H9 (cell line): ENCODE data around the gene KIF16B. TPM values are rescaled to one million over a fixed set of nuclear protein-coding genes. Genes with fewer than 3 reads are reported as not detected.

Experiments used
- DNase-seq: peaks from one replicate; pipeline ENCODE4 v3.0.0-alpha.2; 2017
- H2AFZ ChIP-seq: one replicate; pipeline ENCODE4 v1.6.1; 2013; ENCODE audit warnings: mild to moderate bottlenecking, low read length, control low read depth, moderate library complexity
- H2AK5ac ChIP-seq: 2 replicates; pipeline ENCODE4 v1.6.1; 2013; ENCODE audit warnings: low read length, control low read depth, mixed read lengths; ENCODE audit not compliant: insufficient read length
- H2BK120ac ChIP-seq: one replicate; pipeline ENCODE4 v1.6.1; 2013; ENCODE audit warnings: low read depth, mild to moderate bottlenecking, low read length, control low read depth, inconsistent platforms; ENCODE audit not compliant: poor library complexity, severe bottlenecking
- H2BK12ac ChIP-seq: 2 replicates; pipeline ENCODE4 v1.6.1; 2013; ENCODE audit warnings: low read length, control low read depth, mixed read lengths, low read depth; ENCODE audit not compliant: insufficient read length
- H2BK15ac ChIP-seq: 2 replicates; pipeline ENCODE4 v1.6.1; 2013; ENCODE audit warnings: low read depth, low read length, control low read depth
- H2BK20ac ChIP-seq: one replicate; pipeline ENCODE4 v1.6.1; 2013; ENCODE audit warnings: low read depth, mild to moderate bottlenecking, low read length, control low read depth, inconsistent platforms; ENCODE audit not compliant: poor library complexity, severe bottlenecking
- H2BK5ac ChIP-seq: 2 replicates; pipeline ENCODE4 v1.6.1; 2013; ENCODE audit warnings: low read length, control low read depth, mixed read lengths; ENCODE audit not compliant: insufficient read length
- H3K14ac ChIP-seq: 2 replicates; pipeline ENCODE4 v1.6.1; 2013; ENCODE audit warnings: low read length, control low read depth; ENCODE audit not compliant: insufficient read depth
- H3K18ac ChIP-seq: 2 replicates; pipeline ENCODE4 v1.6.1; 2013; ENCODE audit warnings: low read depth, mild to moderate bottlenecking, mixed read lengths, low read length, control low read depth; ENCODE audit not compliant: insufficient read length
- H3K23ac ChIP-seq: 2 replicates; pipeline ENCODE4 v1.6.1; 2013; ENCODE audit warnings: low read length, control low read depth, mixed read lengths, low read depth; ENCODE audit not compliant: insufficient read length
- H3K23me2 ChIP-seq: 2 replicates; pipeline ENCODE4 v1.6.1; 2013; ENCODE audit warnings: low read depth, mild to moderate bottlenecking, mixed read lengths, low read length, control low read depth; ENCODE audit not compliant: insufficient read length, poor library complexity, severe bottlenecking
- H3K27ac ChIP-seq: 2 replicates; pipeline ENCODE4 v1.5.1; 2013; ENCODE audit warnings: low read length, control low read depth, mixed read lengths, low read depth; ENCODE audit not compliant: insufficient read length
- H3K27me3 ChIP-seq: 2 replicates; pipeline ENCODE4 v1.6.1; 2013; ENCODE audit warnings: low read length, control low read depth, inconsistent platforms; ENCODE audit not compliant: insufficient read depth
- H3K4ac ChIP-seq: 2 replicates; pipeline ENCODE4 v1.6.1; 2013; ENCODE audit warnings: low read depth, mild to moderate bottlenecking, control low read depth, inconsistent platforms, low read length, moderate library complexity
- H3K4me1 ChIP-seq: 2 replicates; pipeline ENCODE4 v1.6.1; 2013; ENCODE audit warnings: low read length, control low read depth, inconsistent platforms; ENCODE audit not compliant: insufficient read depth
- H3K4me2 ChIP-seq: 2 replicates; pipeline ENCODE4 v1.6.1; 2013; ENCODE audit warnings: low read length, control low read depth, mixed read lengths; ENCODE audit not compliant: insufficient read length, insufficient read depth
- H3K56ac ChIP-seq: 2 replicates; pipeline ENCODE4 v1.6.1; 2013; ENCODE audit warnings: low read depth, mild to moderate bottlenecking, mixed read lengths, low read length, control low read depth; ENCODE audit not compliant: insufficient read length
- H3K79me1 ChIP-seq: 2 replicates; pipeline ENCODE4 v1.6.1; 2013; ENCODE audit warnings: low read depth, mild to moderate bottlenecking, moderate library complexity, low read length, control low read depth, inconsistent platforms; ENCODE audit not compliant: insufficient read depth, poor library complexity, severe bottlenecking
- H3K79me2 ChIP-seq: 2 replicates; pipeline ENCODE4 v1.6.1; 2013; ENCODE audit warnings: low read length, control low read depth, inconsistent platforms; ENCODE audit not compliant: insufficient read depth
- H3K9ac ChIP-seq: 2 replicates; pipeline ENCODE4 v1.6.1; 2013; ENCODE audit warnings: low read length, control low read depth, mixed read lengths; ENCODE audit not compliant: insufficient read length; ENCODE audit errors: extremely low read depth
- H3K9me3 ChIP-seq: one replicate; pipeline ENCODE4 v1.6.1; 2013; ENCODE audit warnings: low read depth, low read length, inconsistent platforms; ENCODE audit not compliant: control insufficient read depth
- H3T11ph ChIP-seq: one replicate; pipeline ENCODE4 v1.6.1; 2013; ENCODE audit warnings: mild to moderate bottlenecking, low read length, control low read depth, inconsistent platforms
- H4K20me1 ChIP-seq: one replicate; pipeline ENCODE4 v1.6.1; 2013; ENCODE audit not compliant: control insufficient read depth, insufficient read length, insufficient read depth
- H4K5ac ChIP-seq: 2 replicates; pipeline ENCODE4 v1.6.1; 2013; ENCODE audit warnings: low read depth, mild to moderate bottlenecking, mixed read lengths, low read length, control low read depth; ENCODE audit not compliant: insufficient read length
- H4K8ac ChIP-seq: replicated peaks from 2 replicates; pipeline ENCODE4 v1.6.1; 2013; ENCODE audit warnings: low read length, control low read depth, mixed read lengths, low read depth; ENCODE audit not compliant: insufficient read length
- H4K91ac ChIP-seq: 2 replicates; pipeline ENCODE4 v1.6.1; 2013; ENCODE audit warnings: low read depth, mild to moderate bottlenecking, moderate library complexity, mixed read lengths, low read length, control low read depth; ENCODE audit not compliant: insufficient read length
- H3K27ac Mint-ChIP-seq, 3 experiments: 2 replicates in 2 of 3; 3 replicates in 1 of 3; pipeline ENCODE4 v1.8.0; 2020 to 2021; ENCODE audit warnings: mixed read lengths in 3 of 3, mild to moderate bottlenecking in 1 of 3, moderate library complexity in 1 of 3
- H3K27me3 Mint-ChIP-seq: 2 replicates; pipeline ENCODE4 v1.8.0; 2021; ENCODE audit warnings: low read depth, mild to moderate bottlenecking, moderate library complexity, mixed read lengths
- H3K36me3 Mint-ChIP-seq, 3 experiments: 2 replicates in 2 of 3; 3 replicates in 1 of 3; pipeline ENCODE4 v1.8.0; 2020 to 2021; ENCODE audit warnings: low read depth in 3 of 3, mixed read lengths in 3 of 3; ENCODE audit not compliant: insufficient read depth in 1 of 3
- H3K4me1 Mint-ChIP-seq, 2 experiments: 2 replicates each; pipeline ENCODE4 v1.8.0; 2020; ENCODE audit warnings: mixed read lengths in 2 of 2
- H3K4me3 Mint-ChIP-seq, 2 experiments: 2 replicates in 1 of 2; 3 replicates in 1 of 2; pipeline ENCODE4 v1.8.0; 2020 to 2021; ENCODE audit warnings: mild to moderate bottlenecking in 2 of 2, mixed read lengths in 2 of 2, moderate library complexity in 1 of 2
- H3K9me3 Mint-ChIP-seq, 2 experiments: 2 replicates in 1 of 2; 3 replicates in 1 of 2; pipeline ENCODE4 v1.8.0; 2020; ENCODE audit warnings: mild to moderate bottlenecking in 2 of 2, mixed read lengths in 2 of 2, moderate library complexity in 1 of 2
- CTCF ChIP-seq: fragments of 200-600 bp; sonication (generic); conservative IDR thresholded peaks from 3 replicates; pipeline ENCODE4 v1.8.0; 2021; ENCODE audit warnings: antibody characterized with exemption, mild to moderate bottlenecking
- WGBS: extraction: QIAGEN DNeasy Blood & Tissue Kit; methylation state at CpG from one replicate; pipeline ENCODE4 v1.1.7; 2013; ENCODE audit warnings: missing lambda C conversion rate, low lambda C conversion rate, mixed read lengths; ENCODE audit not compliant: insufficient read length; ENCODE audit errors: extremely low coverage; 5-methylcytosine and 5-hydroxymethylcytosine counted together
- total RNA-seq: library from RNA; stranded (reverse); gene quantifications from 2 replicates; pipeline ENCODE4 v1.2.1, GENCODE V29; 2021

Gene KIF16B
- total RNA-seq, 1 experiment from 2014 or later = 7.4 TPM

GRCh38 chr20:16263582-16263981 lies 309.7 kb downstream of the KIF16B start:
- no peak overlapping the region for H2BK5ac ChIP-seq
- H3K79me2 ChIP-seq = no peaks in the 10 kb centered on the region
- H2AK5ac ChIP-seq = no peak overlapping the region
- no peak overlapping the region for H3K4ac ChIP-seq
- H3K4me3 Mint-ChIP-seq = no peak overlapping the region
- no peak overlapping the region for H3K4me2 ChIP-seq
- H3K23me2 ChIP-seq = no peaks in the 10 kb centered on the region
- no peaks in the 10 kb centered on the region for H3K9me3 ChIP-seq
- H3T11ph ChIP-seq = no peak overlapping the region
- no peak overlapping the region for H3K27ac ChIP-seq
- no peak overlapping the region for H3K56ac ChIP-seq
- H3K79me1 ChIP-seq = no peaks in the 10 kb centered on the region
- no peak overlapping the region for H3K14ac ChIP-seq
- H4K91ac ChIP-seq = no peak overlapping the region
- H3K4me1 ChIP-seq = no peaks in the 10 kb centered on the region
- H4K20me1 ChIP-seq = no peaks in the 10 kb centered on the region
- no peak for TF ChIP-seq CTCF
- H4K8ac ChIP-seq = no peak overlapping the region
- H3K18ac ChIP-seq = no peak overlapping the region
- peaks cover 7 to 12% of the 10 kb centered on the region in 2 experiments for H3K9me3 Mint-ChIP-seq
- no peak overlapping the region for H3K27ac Mint-ChIP-seq
- DNase-seq = no peak
- no peak overlapping the region for H2AFZ ChIP-seq
- H3K4me1 Mint-ChIP-seq = peaks cover 2 to 3% of the 10 kb centered on the region in 2 experiments; a peak in 1 of 4 replicates
- no peak overlapping the region for H2BK120ac ChIP-seq
- no CpG with 5 or more reads among the region's 2 CpGs for WGBS
- H3K27me3 ChIP-seq = no peaks in the 10 kb centered on the region
- no peak overlapping the region for H2BK15ac ChIP-seq
- no peak overlapping the region for H2BK20ac ChIP-seq
- H4K5ac ChIP-seq = no peak overlapping the region
- H3K9ac ChIP-seq = no peak overlapping the region
- no peak overlapping the region for H2BK12ac ChIP-seq
- no peak overlapping the region for H3K23ac ChIP-seq
- H3K36me3 Mint-ChIP-seq = peaks cover 8 to 26% (median 15%) of the 10 kb centered on the region in 3 experiments
- no peaks in the 10 kb centered on the region; the same call in none of the 2 replicates for H3K27me3 Mint-ChIP-seq
